Smooth muscle cell (in vitro differentiated cells): ENCODE results near the gene ADCYAP1. TPM values are rescaled to one million over a fixed set of nuclear protein-coding genes. Genes with fewer than 3 reads are reported as not detected.

Source experiments
- DNase-seq: peaks from one replicate; lab custom pipeline; 2025; ENCODE audit not compliant: unreplicated experiment; lab: John Stamatoyannopoulos, UW
- H2AFZ ChIP-seq: fragments of 200-600 bp; sonication (generic); 2 replicates; pipeline ENCODE4 v1.6.0; 2016; ENCODE audit warnings: antibody characterized with exemption, low read depth, mild to moderate bottlenecking
- H3F3A ChIP-seq: fragments of 200-600 bp; sonication (generic); 2 replicates; pipeline ENCODE4 v1.6.0; 2017; ENCODE audit warnings: antibody characterized with exemption, low read depth
- H3K27ac ChIP-seq: fragments of 200-600 bp; sonication (generic); 2 replicates; pipeline ENCODE4 v1.5.1; 2016; ENCODE audit warnings: low read depth, mild to moderate bottlenecking
- H3K27me3 ChIP-seq: fragments of 200-600 bp; sonication (generic); 2 replicates; pipeline ENCODE4 v1.6.1; 2016; ENCODE audit warnings: low read depth, mild to moderate bottlenecking
- H3K36me3 ChIP-seq: fragments of 200-600 bp; sonication (generic); 2 replicates; pipeline ENCODE4 v1.5.1; 2016; ENCODE audit warnings: low read depth
- H3K4me1 ChIP-seq: fragments of 200-600 bp; sonication (generic); 2 replicates; pipeline ENCODE4 v1.5.1; 2016; ENCODE audit warnings: low read depth
- H3K4me2 ChIP-seq: fragments of 200-600 bp; sonication (generic); 2 replicates; pipeline ENCODE4 v1.6.0; 2016; ENCODE audit warnings: mild to moderate bottlenecking
- H3K4me3 ChIP-seq: fragments of 200-600 bp; sonication (generic); 2 replicates; pipeline ENCODE4 v1.5.1; 2016; ENCODE audit warnings: mild to moderate bottlenecking
- H3K79me2 ChIP-seq: fragments of 200-600 bp; sonication (generic); 2 replicates; pipeline ENCODE4 v1.6.0; 2016; ENCODE audit warnings: low read depth, mild to moderate bottlenecking
- H3K9ac ChIP-seq: fragments of 200-600 bp; sonication (generic); 2 replicates; pipeline ENCODE4 v1.6.0; 2016; ENCODE audit warnings: low read depth
- H3K9me3 ChIP-seq: fragments of 200-600 bp; sonication (generic); replicated peaks from 2 replicates; pipeline ENCODE4 v1.5.1; 2016; ENCODE audit warnings: low read depth
- H4K20me1 ChIP-seq: fragments of 200-600 bp; sonication (generic); 2 replicates; pipeline ENCODE4 v1.6.0; 2016; ENCODE audit warnings: low read depth
- CTCF ChIP-seq: fragments of 200-600 bp; sonication (generic); IDR thresholded peaks from 2 replicates; pipeline ENCODE4 v1.5.1; 2017; ENCODE audit warnings: borderline replicate concordance, mild to moderate bottlenecking, antibody characterized with exemption; ENCODE audit not compliant: insufficient read depth, poor library complexity, severe bottlenecking
- WGBS: methylation state at CpG from one replicate; pipeline ENCODE4 v1.1.7; 2016; ENCODE audit warnings: low lambda C conversion rate; 5-methylcytosine and 5-hydroxymethylcytosine counted together
- polyA plus RNA-seq: library from polyadenylated mRNA; unstranded; fragments of >200 nt; fragmentation: Nextera tagmentation; extraction: Ambion mirVana; gene quantifications from 2 replicates; pipeline ENCODE4 v1.2.1, GENCODE V29; 2016
- total RNA-seq: library from RNA; depleted of rRNA; stranded (reverse); fragments of >200 nt; gene quantifications from 2 replicates; pipeline ENCODE4 v1.2.3, GENCODE V29; 2014

The ADCYAP1 gene
- total and polyA plus RNA-seq, 2 experiments from 2014 or later, result not detected

DNA sequence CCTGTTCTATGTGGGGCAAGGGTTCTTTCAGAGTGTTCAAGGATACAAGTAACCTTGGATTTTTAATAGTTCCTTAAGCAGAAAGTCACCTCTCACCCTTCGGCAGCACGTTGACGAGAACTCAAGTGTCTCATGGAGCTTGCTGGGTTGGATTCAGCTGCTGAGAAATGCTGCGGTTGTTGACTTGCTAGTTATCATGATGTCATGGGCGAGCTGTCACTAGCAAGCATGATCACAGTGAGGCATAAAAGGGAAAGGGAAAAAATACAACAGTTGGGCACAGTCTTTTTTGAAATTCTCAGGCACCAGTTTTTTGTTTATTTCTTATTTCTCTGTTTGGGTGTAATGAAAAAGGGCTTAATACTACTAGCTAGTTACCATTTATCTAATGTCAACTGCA lies 53.2 kb downstream of the ADCYAP1 start:
- H3K9ac ChIP-seq, result no peak overlapping the region
- H3K36me3 ChIP-seq, result no peaks in the 10 kb centered on the region
- DNase-seq, result no peak
- no peak overlapping the region for H3K4me3 ChIP-seq
- no peak overlapping the region for H3K4me2 ChIP-seq
- no peak overlapping the region for H3K27ac ChIP-seq
- H3K4me1 ChIP-seq, result peaks cover 2% of the 10 kb centered on the region
- no peak overlapping the region for H2AFZ ChIP-seq
- no peak for TF ChIP-seq CTCF
- H4K20me1 ChIP-seq, result no peaks in the 10 kb centered on the region
- no peaks in the 10 kb centered on the region for H3F3A ChIP-seq
- no peaks in the 10 kb centered on the region for H3K27me3 ChIP-seq
- H3K79me2 ChIP-seq, result no peaks in the 10 kb centered on the region
- 84% methylated on average over 5 of the region's 5 CpGs for WGBS
- H3K9me3 ChIP-seq, result no peaks in the 10 kb centered on the region

- Histone ChIP-seq H3K9ac (no peak overlapping the region), H2AFZ (no peak overlapping the region), H3F3A (no peaks in the 10 kb centered on the region), H3K4me1 (peaks cover 2% of the 10 kb centered on the region), H3K9me3 (no peaks in the 10 kb centered on the region), H3K27ac (no peak overlapping the region), H3K36me3 (no peaks in the 10 kb centered on the region), H3K4me3 (no peak overlapping the region), H3K79me2 (no peaks in the 10 kb centered on the region), H3K4me2 (no peak overlapping the region), H4K20me1 (no peaks in the 10 kb centered on the region), H3K27me3 (no peaks in the 10 kb centered on the region)
- 86% methylated on average over 5 of the region's 5 CpGs for WGBS
- no peak for DNase-seq
- TF ChIP-seq CTCF, result no peak
Observed at GRCh38 chr18:959854-960253, 55.2 kb downstream of the ADCYAP1 start.

Other genes starting within 250 kb of the ADCYAP1 start
- 26.9 and 29.1 TPM in 2 replicates for gene TYMS, start 247.2 kb upstream of the ADCYAP1 start, total RNA-seq
- gene TYMS, start 247.2 kb upstream of the ADCYAP1 start, polyA plus RNA-seq, result 77.7 and 85.3 TPM in 2 replicates
- gene ENOSF1, start 192.2 kb upstream of the ADCYAP1 start, total RNA-seq, result 12.4 and 17.7 TPM in 2 replicates
- 6.6 and 14.4 TPM in 2 replicates for gene ENOSF1, start 192.2 kb upstream of the ADCYAP1 start, polyA plus RNA-seq
- gene YES1, start 92.6 kb upstream of the ADCYAP1 start, total RNA-seq, result 120 and 179 TPM in 2 replicates
- gene YES1, start 92.6 kb upstream of the ADCYAP1 start, polyA plus RNA-seq, result 19.5 and 22.6 TPM in 2 replicates